HepG2 (cell line): Measurements from ENCODE around the gene MC1R. TPM values are rescaled to one million over a fixed set of nuclear protein-coding genes. Genes with fewer than 3 reads are reported as not detected.

ENCODE experiments used
- AKNA ChIP-seq: sonication (generic); formaldehyde crosslinking; IDR thresholded peaks from 2 replicates; pipeline ENCODE4 v1.4.0; 2020; ENCODE audit warnings: missing genetic modification reagents, borderline replicate concordance
- ARNT2 ChIP-seq: sonication (generic); formaldehyde crosslinking; IDR thresholded peaks from 2 replicates; pipeline ENCODE4 v1.8.0; 2022; ENCODE audit warnings: mild to moderate bottlenecking, low read depth, missing genetic modification reagents, moderate library complexity
- ATF4 ChIP-seq, 2 experiments: fragments of 450-650 bp in 1 of 2; sonication (generic) in 1 of 2; formaldehyde crosslinking; IDR thresholded peaks; 2 replicates each; pipeline versions ENCODE4 v1.5.0 to v1.8.0; 2020 to 2022; ENCODE audit warnings: mild to moderate bottlenecking in 1 of 2, missing genetic modification reagents in 1 of 2
- CENPT ChIP-seq: sonication (generic); formaldehyde crosslinking; IDR thresholded peaks from 2 replicates; pipeline ENCODE4 v1.8.0; 2022; ENCODE audit warnings: low read depth, mild to moderate bottlenecking, moderate library complexity, missing genetic modification reagents
- DDIT3 ChIP-seq: sonication (generic); formaldehyde crosslinking; IDR thresholded peaks from 2 replicates; pipeline ENCODE4 v1.4.0; 2020; ENCODE audit warnings: mild to moderate bottlenecking, missing genetic modification reagents
- GTF2F1 ChIP-seq: fragments of 150-350 bp; IDR thresholded peaks from 2 replicates; pipeline ENCODE4 v1.6.1; 2014; ENCODE audit warnings: low read length
- ISL2 ChIP-seq: sonication (generic); formaldehyde crosslinking; IDR thresholded peaks from 2 replicates; pipeline ENCODE4 v1.5.0; 2020; ENCODE audit warnings: missing genetic modification reagents
- MAFK ChIP-seq, 2 experiments: IDR thresholded peaks in 1 of 2; conservative IDR thresholded peaks in 1 of 2; 2 replicates each; pipeline ENCODE4 v1.6.1; 2011; ENCODE audit warnings: improper control_type of control experiment in 2 of 2, low read length in 2 of 2
- PHF21A ChIP-seq: sonication (generic); formaldehyde crosslinking; IDR thresholded peaks from 2 replicates; pipeline ENCODE4 v1.5.0; 2020; ENCODE audit warnings: mild to moderate bottlenecking, missing genetic modification reagents
- REL ChIP-seq: sonication (generic); formaldehyde crosslinking; conservative IDR thresholded peaks from 2 replicates; pipeline ENCODE4 v1.8.0; 2022; ENCODE audit warnings: mild to moderate bottlenecking, missing genetic modification reagents, moderate library complexity
- RELA ChIP-seq: sonication (generic); formaldehyde crosslinking; IDR thresholded peaks from 2 replicates; pipeline ENCODE4 v1.4.0; 2020; ENCODE audit warnings: missing genetic modification reagents
- RFXAP ChIP-seq: sonication (generic); formaldehyde crosslinking; IDR thresholded peaks from 2 replicates; pipeline ENCODE4 v1.4.0; 2020; ENCODE audit warnings: missing genetic modification reagents, borderline replicate concordance
- SAFB2 ChIP-seq: sonication (generic); formaldehyde crosslinking; IDR thresholded peaks from 2 replicates; pipeline ENCODE4 v1.5.1; 2020; ENCODE audit warnings: missing genetic modification reagents, low read depth, mild to moderate bottlenecking, borderline replicate concordance
- SNAPC5 ChIP-seq: sonication (generic); formaldehyde crosslinking; IDR thresholded peaks from 2 replicates; pipeline ENCODE4 v1.8.1; 2023; ENCODE audit warnings: mild to moderate bottlenecking, missing genetic modification reagents, borderline replicate concordance
- ZBTB20 ChIP-seq: sonication (generic); formaldehyde crosslinking; IDR thresholded peaks from 2 replicates; pipeline ENCODE4 v1.8.1; 2023; ENCODE audit warnings: missing genetic modification reagents, low read depth, mild to moderate bottlenecking, borderline replicate concordance
- ZEB1 ChIP-seq: IDR thresholded peaks from 2 replicates; pipeline ENCODE4 v1.6.1; 2012; ENCODE audit warnings: mild to moderate bottlenecking, low read depth, inconsistent platforms; ENCODE audit not compliant: insufficient replicate concordance
- ZNF224 ChIP-seq: sonication (generic); formaldehyde crosslinking; IDR thresholded peaks from 2 replicates; pipeline ENCODE4 v1.5.0; 2020; ENCODE audit warnings: mild to moderate bottlenecking, missing genetic modification reagents
- ZNF547 ChIP-seq: sonication (generic); formaldehyde crosslinking; IDR thresholded peaks from 2 replicates; pipeline ENCODE4 v1.5.1; 2020; ENCODE audit warnings: mild to moderate bottlenecking, missing genetic modification reagents
- ZNF766 ChIP-seq: sonication (generic); formaldehyde crosslinking; IDR thresholded peaks from 2 replicates; pipeline ENCODE4 v1.5.0; 2020; ENCODE audit warnings: missing genetic modification reagents, borderline replicate concordance
- polyA plus RNA-seq, 8 experiments: library from polyadenylated mRNA; depleted of rRNA in 3 of 8; stranded (reverse) in 7 of 8; unstranded in 1 of 8; fragments of >200 nt; fragmentation: Illumina TruSeq in 4 of 8; extraction: Trizol in 4 of 8; gene quantifications; 2 replicates each; pipeline versions ENCODE4 v1.2.1 to v1.2.3, GENCODE V29; 2011 to 2016; ENCODE audit warnings: low read depth in 4 of 8, missing spikeins in 1 of 8, mixed read lengths in 1 of 8; ENCODE audit not compliant: insufficient read depth in 1 of 8
- total RNA-seq, 5 experiments: library from RNA; depleted of rRNA; stranded (reverse); fragments of >200 nt; fragmentation: Illumina TruSeq; extraction: Trizol; gene quantifications; 2 replicates each; pipeline ENCODE4 v1.2.3, GENCODE V29; 2016; ENCODE audit warnings: low read depth in 1 of 5
- TF ChIP-seq, protein P1 (sequence below): sonication (generic); formaldehyde crosslinking; IDR thresholded peaks from 2 replicates; pipeline ENCODE4 v1.8.1; 2023; ENCODE audit warnings: mild to moderate bottlenecking, inconsistent platforms, moderate library complexity, missing genetic modification reagents, borderline replicate concordance

The MC1R gene
- total and polyA plus RNA-seq, 2 of the 13 experiments (the other 11 are each of a cell fraction or from before 2014, with no cell fraction given) = 9.1 to 14.8 TPM

GRCh38 chr16:89922477-89922883 is 3.8 kb downstream of the MC1R start (continued):
- TF ChIP-seq REL (CRISPR knock-in tag) (peak; percentile 69; the same call in 1 of the 2 replicates), ARNT2 (CRISPR knock-in tag) (peak; percentile 68), ZBTB20 (CRISPR knock-in tag) (peak; percentile 20; the same call in 1 of the 2 replicates), ATF4 (CRISPR knock-in tag; IDR thresholded peaks at IDR 0.05) (no peak; a peak in 1 of 4 replicates), MAFK (conservative IDR thresholded peaks at IDR 0.05 in 1 of 2, IDR thresholded peaks at IDR 0.05 in 1 of 2; ENCODE audit: low read length in 2 of 2) (no peak), RELA (CRISPR knock-in tag) (peak; percentile 25; the same call in 1 of the 2 replicates), ISL2 (CRISPR knock-in tag) (no peak), ZNF547 (no peak), ZNF224 (CRISPR knock-in tag) (no peak), DDIT3 (CRISPR knock-in tag) (no peak), ZEB1 (no peak), ZNF766 (0 out of 2 replicates have a peak, but pooled peaks have one; percentile 20), GTF2F1 (peak; percentile 12; the same call in 1 of the 2 replicates), RFXAP (no peak; the same call in 1 of the 2 replicates), SNAPC5 (CRISPR knock-in tag) (no peak; the same call in 1 of the 2 replicates), SAFB2 (no peak), CENPT (CRISPR knock-in tag) (no peak; the same call in 1 of the 2 replicates), PHF21A (no peak), AKNA (0 out of 2 replicates have a peak, but pooled peaks have one; percentile 28)
- TF ChIP-seq, protein P1, sequence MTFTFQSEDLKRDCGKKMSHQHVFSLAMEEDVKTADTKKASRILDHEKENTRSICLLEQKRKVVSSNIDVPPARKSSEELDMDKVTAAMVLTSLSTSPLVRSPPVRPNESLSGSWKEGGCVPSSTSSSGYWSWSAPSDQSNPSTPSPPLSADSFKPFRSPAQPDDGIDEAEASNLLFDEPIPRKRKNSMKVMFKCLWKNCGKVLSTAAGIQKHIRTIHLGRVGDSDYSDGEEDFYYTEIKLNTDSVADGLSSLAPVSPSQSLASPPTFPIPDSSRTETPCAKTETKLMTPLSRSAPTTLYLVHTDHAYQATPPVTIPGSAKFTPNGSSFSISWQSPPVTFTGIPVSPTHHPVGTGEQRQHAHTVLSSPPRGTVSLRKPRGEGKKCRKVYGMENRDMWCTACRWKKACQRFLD = 0 out of 2 replicates have a peak, but pooled peaks have one; percentile 7
